ENCODE results near the gene POU6F1. TPM values are rescaled to one million over a fixed set of nuclear protein-coding genes. Genes with fewer than 3 reads are reported as not detected.

The POU6F1 gene
- total and polyA plus RNA-seq, 9 of the 15 experiments (the other 6 are each of a cell fraction or from before 2014, with no cell fraction given): 0.14 to 3.3 (median 1.1) TPM

- TF ChIP-seq GTF2F1 (IDR thresholded peaks at IDR 0.05; ENCODE audit: low read depth, low read length) (no peak), HLTF (IDR thresholded peaks at IDR 0.05) (no peak), XRCC3 (IDR thresholded peaks at IDR 0.05) (no peak), ZNF586 (CRISPR knock-in tag; conservative IDR thresholded peaks at IDR 0.05) (no peak), ZNF23 (CRISPR knock-in tag; IDR thresholded peaks at IDR 0.05) (no peak), GATAD2A (IDR thresholded peaks at IDR 0.05) (no peak), ZNF431 (CRISPR knock-in tag; IDR thresholded peaks at IDR 0.05) (no peak)
- TF ChIP-seq, protein P1, sequence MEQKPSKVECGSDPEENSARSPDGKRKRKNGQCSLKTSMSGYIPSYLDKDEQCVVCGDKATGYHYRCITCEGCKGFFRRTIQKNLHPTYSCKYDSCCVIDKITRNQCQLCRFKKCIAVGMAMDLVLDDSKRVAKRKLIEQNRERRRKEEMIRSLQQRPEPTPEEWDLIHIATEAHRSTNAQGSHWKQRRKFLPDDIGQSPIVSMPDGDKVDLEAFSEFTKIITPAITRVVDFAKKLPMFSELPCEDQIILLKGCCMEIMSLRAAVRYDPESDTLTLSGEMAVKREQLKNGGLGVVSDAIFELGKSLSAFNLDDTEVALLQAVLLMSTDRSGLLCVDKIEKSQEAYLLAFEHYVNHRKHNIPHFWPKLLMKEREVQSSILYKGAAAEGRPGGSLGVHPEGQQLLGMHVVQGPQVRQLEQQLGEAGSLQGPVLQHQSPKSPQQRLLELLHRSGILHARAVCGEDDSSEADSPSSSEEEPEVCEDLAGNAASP (IDR thresholded peaks at IDR 0.05): no peak
These were observed 23.1 kb upstream of the POU6F1 start (continued) for GRCh38 chr12:51240971-51241370.

- Histone ChIP-seq H3K27me3 (ENCODE audit: control insufficient read depth in 2 of 2, insufficient read depth in 2 of 2, low read length in 2 of 2) (no peaks in the 10 kb centered on the region), H3K9me1 (ENCODE audit: control insufficient read depth, insufficient read depth, low read length) (no peaks in the 10 kb centered on the region), H2AFZ (ENCODE audit: low read depth, low read length) (peak within 1 kb of the TSS; percentile 95), H4K20me1 (replicated peaks; ENCODE audit: control insufficient read depth, insufficient read depth, low read length) (no peaks in the 10 kb centered on the region; the same call in 1 of the 2 replicates), H3K27ac (ENCODE audit: extremely low read depth, low read depth, low read length) (peak within 1 kb of the TSS; percentile 100), H3K79me2 (ENCODE audit: control insufficient read depth, insufficient read depth, low read length) (peaks cover 27% of the 10 kb centered on the region), H3K4me1 (replicated peaks in 1 of 2; ENCODE audit: control insufficient read depth in 2 of 2, insufficient read depth in 2 of 2, low read length in 2 of 2) (peaks cover 4 to 22% of the 10 kb centered on the region in 2 experiments; a peak in 4 of 5 replicates), H3K9me3 (replicated peaks; ENCODE audit: control insufficient read depth, insufficient read depth, low read depth, low read length) (no peaks in the 10 kb centered on the region), H3K4me2 (ENCODE audit: insufficient read depth, low read length) (peak within 1 kb of the TSS; percentile 98), H3K4me3 (peak within 1 kb of the TSS; percentile 93), H3K36me3 (ENCODE audit: control insufficient read depth, insufficient read depth, low read length) (peaks cover 40% of the 10 kb centered on the region), H3K9ac (ENCODE audit: insufficient read depth in 1 of 2, low read depth in 2 of 2, low read length in 2 of 2) (peak within 1 kb of the TSS; percentile 100)
- intact Hi-C loops (cut with micrococcal nuclease) (loop anchor here (2.0 kb wide), 1 partner anchor 20 kb away; the partner anchor contains the start of gene POU6F1), in situ Hi-C loops (cut with MboI) (no loop called here)
- ChIA-PET POLR2A (interaction anchor here (0.5 to 4.6 kb wide), 23 partner anchors 10 to 1872 kb away, joined by 3 to 37 read pairs (median 4); partner anchors contain the start of genes CSRNP2, POU6F1, SLC11A2 and TFCP2), CTCF (ENCODE audit: low intra/inter-chr PET ratio) (no interaction called here)
- ATAC-seq (peak; percentile 98), FAIRE-seq (peak; percentile 91), DNase-seq (ENCODE audit: extremely low read depth in 1 of 4, low spot score in 3 of 4) (peak; percentile 96 to 99 (median 98))
- TSS peak; percentile 45 for BruUV-seq (replicated peaks)
- WGBS (ENCODE audit: insufficient coverage, low coverage, missing lambda C conversion rate): 1% methylated on average over 50 of the region's 70 CpGs
- TF ChIP-seq SIN3A (IDR thresholded peaks at IDR 0.05; ENCODE audit: borderline replicate concordance in 2 of 2, control insufficient read depth in 1 of 2, low read depth in 2 of 2, low read length in 2 of 2) (peak; percentile 46 to 82; a peak in 2 of 4 replicates), PTBP1 (IDR thresholded peaks at IDR 0.05; ENCODE audit: low read depth, low read length) (no peak), TEAD1 (CRISPR knock-in tag; IDR thresholded peaks at IDR 0.05) (peak in 1 of 2 experiments; percentile 83; a peak in 2 of 4 replicates), PATZ1 (CRISPR knock-in tag; IDR thresholded peaks at IDR 0.05; ENCODE audit: borderline replicate concordance) (no peak), MTA1 (IDR thresholded peaks at IDR 0.05; ENCODE audit: borderline replicate concordance) (no peak), RFX7 (CRISPR knock-in tag; IDR thresholded peaks at IDR 0.05) (no peak)
- TF ChIP-seq, protein P2, sequence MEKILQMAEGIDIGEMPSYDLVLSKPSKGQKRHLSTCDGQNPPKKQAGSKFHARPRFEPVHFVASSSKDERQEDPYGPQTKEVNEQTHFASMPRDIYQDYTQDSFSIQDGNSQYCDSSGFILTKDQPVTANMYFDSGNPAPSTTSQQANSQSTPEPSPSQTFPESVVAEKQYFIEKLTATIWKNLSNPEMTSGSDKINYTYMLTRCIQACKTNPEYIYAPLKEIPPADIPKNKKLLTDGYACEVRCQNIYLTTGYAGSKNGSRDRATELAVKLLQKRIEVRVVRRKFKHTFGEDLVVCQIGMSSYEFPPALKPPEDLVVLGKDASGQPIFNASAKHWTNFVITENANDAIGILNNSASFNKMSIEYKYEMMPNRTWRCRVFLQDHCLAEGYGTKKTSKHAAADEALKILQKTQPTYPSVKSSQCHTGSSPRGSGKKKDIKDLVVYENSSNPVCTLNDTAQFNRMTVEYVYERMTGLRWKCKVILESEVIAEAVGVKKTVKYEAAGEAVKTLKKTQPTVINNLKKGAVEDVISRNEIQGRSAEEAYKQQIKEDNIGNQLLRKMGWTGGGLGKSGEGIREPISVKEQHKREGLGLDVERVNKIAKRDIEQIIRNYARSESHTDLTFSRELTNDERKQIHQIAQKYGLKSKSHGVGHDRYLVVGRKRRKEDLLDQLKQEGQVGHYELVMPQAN (IDR thresholded peaks at IDR 0.05; ENCODE audit: borderline replicate concordance): peak; percentile 95
These were observed 20.9 kb upstream of the POU6F1 start, which contains the start of gene DAZAP2 for GRCh38 chr12:51238510-51239334. Gene DAZAP2 (plus strand): TSS chr12:51238826. CDS start chr12:51238908, 82 bp downstream.

Data from K562 (cell line).